ENCODE measurements around the gene GLYATL3. TPM values are rescaled to one million over a fixed set of nuclear protein-coding genes. Genes with fewer than 3 reads are reported as not detected.

GLYATL3 gene
- total RNA-seq, 1 donor from 2014 or later: not detected

DNA sequence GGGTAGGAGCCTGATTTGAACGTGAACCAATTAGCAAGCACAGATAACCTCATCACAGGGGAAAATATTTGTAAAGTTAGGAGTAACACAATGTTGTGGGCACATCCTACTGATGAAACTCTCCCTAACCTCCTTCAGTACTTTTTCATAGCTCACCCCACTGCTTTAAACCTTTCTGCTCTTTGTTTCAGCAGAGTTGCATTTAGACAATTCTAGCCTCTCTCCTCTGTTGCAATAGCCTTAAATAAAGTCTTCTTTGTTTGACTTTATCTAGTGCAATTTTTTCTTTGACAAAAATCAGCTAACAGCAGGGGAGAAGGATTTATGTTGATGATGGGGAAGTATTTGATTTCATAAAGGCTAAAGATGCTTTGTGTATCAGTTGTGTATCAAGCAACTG lies 64.8 kb downstream of the GLYATL3 start:
- H3K36me3 Mint-ChIP-seq: no peaks in the 10 kb centered on the region
- H3K4me1 Mint-ChIP-seq: no peaks in the 10 kb centered on the region
- no peaks in the 10 kb centered on the region for H3K27me3 Mint-ChIP-seq (ENCODE audit: low read depth)
- peaks cover 6% of the 10 kb centered on the region for H3K9me3 Mint-ChIP-seq
- DNase-seq (ENCODE audit: low spot score in 2 of 2, unreplicated experiment in 2 of 2): no peak
- H3K4me3 Mint-ChIP-seq: no peak overlapping the region
- TF ChIP-seq, protein P1, sequence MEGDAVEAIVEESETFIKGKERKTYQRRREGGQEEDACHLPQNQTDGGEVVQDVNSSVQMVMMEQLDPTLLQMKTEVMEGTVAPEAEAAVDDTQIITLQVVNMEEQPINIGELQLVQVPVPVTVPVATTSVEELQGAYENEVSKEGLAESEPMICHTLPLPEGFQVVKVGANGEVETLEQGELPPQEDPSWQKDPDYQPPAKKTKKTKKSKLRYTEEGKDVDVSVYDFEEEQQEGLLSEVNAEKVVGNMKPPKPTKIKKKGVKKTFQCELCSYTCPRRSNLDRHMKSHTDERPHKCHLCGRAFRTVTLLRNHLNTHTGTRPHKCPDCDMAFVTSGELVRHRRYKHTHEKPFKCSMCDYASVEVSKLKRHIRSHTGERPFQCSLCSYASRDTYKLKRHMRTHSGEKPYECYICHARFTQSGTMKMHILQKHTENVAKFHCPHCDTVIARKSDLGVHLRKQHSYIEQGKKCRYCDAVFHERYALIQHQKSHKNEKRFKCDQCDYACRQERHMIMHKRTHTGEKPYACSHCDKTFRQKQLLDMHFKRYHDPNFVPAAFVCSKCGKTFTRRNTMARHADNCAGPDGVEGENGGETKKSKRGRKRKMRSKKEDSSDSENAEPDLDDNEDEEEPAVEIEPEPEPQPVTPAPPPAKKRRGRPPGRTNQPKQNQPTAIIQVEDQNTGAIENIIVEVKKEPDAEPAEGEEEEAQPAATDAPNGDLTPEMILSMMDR (IDR thresholded peaks at IDR 0.05; ENCODE audit: unreplicated experiment): no peak
- H3K27ac Mint-ChIP-seq: no peak overlapping the region

DNA sequence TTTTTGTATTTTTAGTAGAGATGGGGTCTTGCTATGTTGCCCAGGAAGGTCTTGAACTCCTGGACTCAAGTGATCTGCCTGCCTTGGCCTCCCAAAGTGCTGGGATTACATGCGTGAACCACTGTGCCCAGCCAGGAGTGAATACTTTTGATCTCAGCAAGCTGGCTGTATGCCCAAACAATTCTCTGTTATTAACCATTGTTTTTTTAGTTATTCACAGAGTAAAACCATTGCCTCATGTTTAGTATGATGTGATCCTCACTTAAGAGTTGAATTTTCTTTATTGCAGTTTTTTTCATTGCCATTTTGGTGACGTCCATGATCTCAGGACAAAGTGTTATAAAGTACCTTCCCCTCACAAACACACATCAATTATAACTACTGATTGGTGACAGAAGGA lies 65.5 kb downstream of the GLYATL3 start:
- DNase-seq (ENCODE audit: low spot score in 2 of 2, unreplicated experiment in 2 of 2): no peak
- Mint-ChIP-seq H3K4me3 (no peak overlapping the region), H3K36me3 (no peaks in the 10 kb centered on the region), H3K9me3 (peaks cover 6% of the 10 kb centered on the region), H3K27me3 (ENCODE audit: low read depth) (no peaks in the 10 kb centered on the region), H3K27ac (no peak overlapping the region), H3K4me1 (peaks cover 5% of the 10 kb centered on the region)
- TF ChIP-seq, protein P1 (IDR thresholded peaks at IDR 0.05; ENCODE audit: unreplicated experiment): no peak

DNA sequence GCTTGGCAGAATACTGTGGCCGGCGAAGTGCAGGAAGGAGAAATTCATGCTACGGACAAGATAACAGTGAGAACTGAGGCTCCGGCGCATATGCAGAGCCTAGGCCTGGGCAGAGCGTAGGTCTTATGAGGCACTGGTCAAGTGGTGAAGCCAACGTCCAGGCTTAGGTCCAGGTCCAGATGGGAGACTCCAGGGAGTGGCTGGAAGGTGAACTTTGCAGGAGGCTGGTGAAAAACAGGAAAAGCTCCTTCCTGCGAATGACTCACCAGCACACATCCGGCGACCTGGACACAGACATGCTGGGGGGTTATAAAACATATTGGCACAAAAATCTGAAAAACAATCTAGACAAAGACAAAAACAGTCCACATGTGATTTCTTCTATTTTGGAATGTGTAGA lies 66.1 kb downstream of the GLYATL3 start:
- TF ChIP-seq, protein P1 (IDR thresholded peaks at IDR 0.05; ENCODE audit: unreplicated experiment): no peak
- Mint-ChIP-seq H3K27ac (no peak overlapping the region), H3K36me3 (no peaks in the 10 kb centered on the region)

DNA sequence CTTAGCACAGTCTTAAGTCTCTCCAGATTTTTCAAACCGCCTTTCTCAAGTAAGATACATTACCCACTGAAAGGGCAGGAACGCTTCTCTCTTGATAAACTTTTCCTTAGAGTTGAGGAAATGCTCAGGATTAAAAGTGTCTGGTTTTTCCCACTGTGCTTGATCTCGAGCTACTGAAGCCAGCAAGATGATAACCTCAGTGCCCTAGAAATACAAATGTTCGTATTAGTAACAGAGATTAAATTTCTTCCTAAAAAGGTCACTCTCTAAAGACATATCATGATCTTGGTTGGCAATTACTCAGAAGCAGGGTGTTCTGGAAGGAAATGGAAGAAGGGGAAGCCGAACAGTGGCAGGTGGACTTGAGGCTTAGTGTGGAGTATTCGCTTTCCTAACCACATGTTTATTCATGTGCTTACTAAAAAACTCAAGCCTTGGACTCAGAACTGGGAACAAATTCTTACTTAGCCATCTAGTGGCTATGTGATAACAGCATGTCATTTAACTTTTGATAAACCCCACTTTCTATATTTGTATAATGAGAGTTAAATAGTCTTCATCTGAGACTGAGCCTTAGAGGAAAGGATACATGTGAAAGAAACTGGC lies 70.9 kb downstream of the GLYATL3 start:
- H3K4me3 Mint-ChIP-seq: no peak overlapping the region
- H3K27ac Mint-ChIP-seq: peak overlapping the region; percentile 72
- H3K4me1 Mint-ChIP-seq: peaks cover 13% of the 10 kb centered on the region
- no peaks in the 10 kb centered on the region for H3K9me3 Mint-ChIP-seq
- TF ChIP-seq, protein P1 (IDR thresholded peaks at IDR 0.05; ENCODE audit: unreplicated experiment): no peak
- no peaks in the 10 kb centered on the region for H3K36me3 Mint-ChIP-seq
- no peaks in the 10 kb centered on the region for H3K27me3 Mint-ChIP-seq (ENCODE audit: low read depth)
- no peak for DNase-seq (ENCODE audit: low spot score in 2 of 2, unreplicated experiment in 2 of 2)

More for the DNA sequence above, 66.1 kb downstream of the GLYATL3 start:
- Mint-ChIP-seq H3K9me3 (peaks cover 6% of the 10 kb centered on the region), H3K27me3 (ENCODE audit: low read depth) (no peaks in the 10 kb centered on the region), H3K4me1 (peaks cover 11% of the 10 kb centered on the region), H3K4me3 (no peak overlapping the region)
- no peak for DNase-seq (ENCODE audit: low spot score in 2 of 2, unreplicated experiment in 2 of 2)

DNA sequence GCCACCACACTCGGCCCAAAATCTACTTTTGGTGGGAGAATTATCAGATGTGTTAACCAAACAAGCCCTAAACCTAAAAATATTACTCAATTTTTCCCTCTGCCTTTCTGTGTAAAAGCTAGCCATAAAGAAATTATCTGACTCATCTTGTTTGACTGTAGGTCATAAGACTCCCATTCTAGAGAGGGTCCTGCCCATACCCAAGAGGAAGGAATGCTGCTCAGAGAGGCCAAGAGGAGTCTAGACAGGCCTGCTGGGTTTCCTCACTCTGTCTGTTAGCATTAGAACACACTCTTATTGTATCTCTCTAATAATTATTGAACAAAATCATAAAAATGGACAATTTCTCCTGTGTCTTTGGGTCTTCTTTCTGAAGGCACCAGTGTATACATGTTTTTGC lies 76.9 kb downstream of the GLYATL3 start:
- Mint-ChIP-seq H3K9me3 (peaks cover 3% of the 10 kb centered on the region), H3K27ac (no peak overlapping the region), H3K27me3 (ENCODE audit: low read depth) (no peaks in the 10 kb centered on the region), H3K4me1 (no peaks in the 10 kb centered on the region), H3K36me3 (no peaks in the 10 kb centered on the region), H3K4me3 (no peak overlapping the region)
- DNase-seq (ENCODE audit: low spot score in 2 of 2, unreplicated experiment in 2 of 2): no peak
- TF ChIP-seq, protein P1 (IDR thresholded peaks at IDR 0.05; ENCODE audit: unreplicated experiment): no peak

Other genes with a start within 250 kb of the GLYATL3 start
- gene MMUT, start 36.7 kb upstream of the GLYATL3 start, total RNA-seq: 19.8 to 20.1 TPM (median 20.0 TPM) in 3 replicates
- 5.0 to 5.9 TPM (median 5.4 TPM) in 3 replicates for gene CENPQ, start 36.6 kb upstream of the GLYATL3 start, total RNA-seq
- gene C6orf141, start 50.7 kb downstream of the GLYATL3 start, total RNA-seq: 6.0 to 8.2 TPM (median 6.5 TPM) in 3 replicates
- not detected in 3 replicates for gene RHAG, start 136.9 kb downstream of the GLYATL3 start, total RNA-seq
- not detected in 3 replicates for gene CRISP2, start 213.6 kb downstream of the GLYATL3 start, total RNA-seq
- 0.66 to 1.2 TPM (median 0.85 TPM) in 3 replicates for gene CRISP3, start 244.5 kb downstream of the GLYATL3 start, total RNA-seq